ENCODE measurements around the gene MACROD2.

- TF ChIP-seq, protein P1, sequence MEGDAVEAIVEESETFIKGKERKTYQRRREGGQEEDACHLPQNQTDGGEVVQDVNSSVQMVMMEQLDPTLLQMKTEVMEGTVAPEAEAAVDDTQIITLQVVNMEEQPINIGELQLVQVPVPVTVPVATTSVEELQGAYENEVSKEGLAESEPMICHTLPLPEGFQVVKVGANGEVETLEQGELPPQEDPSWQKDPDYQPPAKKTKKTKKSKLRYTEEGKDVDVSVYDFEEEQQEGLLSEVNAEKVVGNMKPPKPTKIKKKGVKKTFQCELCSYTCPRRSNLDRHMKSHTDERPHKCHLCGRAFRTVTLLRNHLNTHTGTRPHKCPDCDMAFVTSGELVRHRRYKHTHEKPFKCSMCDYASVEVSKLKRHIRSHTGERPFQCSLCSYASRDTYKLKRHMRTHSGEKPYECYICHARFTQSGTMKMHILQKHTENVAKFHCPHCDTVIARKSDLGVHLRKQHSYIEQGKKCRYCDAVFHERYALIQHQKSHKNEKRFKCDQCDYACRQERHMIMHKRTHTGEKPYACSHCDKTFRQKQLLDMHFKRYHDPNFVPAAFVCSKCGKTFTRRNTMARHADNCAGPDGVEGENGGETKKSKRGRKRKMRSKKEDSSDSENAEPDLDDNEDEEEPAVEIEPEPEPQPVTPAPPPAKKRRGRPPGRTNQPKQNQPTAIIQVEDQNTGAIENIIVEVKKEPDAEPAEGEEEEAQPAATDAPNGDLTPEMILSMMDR (IDR thresholded peaks at IDR 0.05), result no peak
- TF ChIP-seq POLR2A (IDR thresholded peaks at IDR 0.05), result no peak
Measured at GRCh38 chr20:15823718-15824117, 1828.4 kb downstream of the MACROD2 start.

Measured in uterus (tissue), 2 donors.